ENCODE measurements around the gene NASP. TPM values are rescaled to one million over a fixed set of nuclear protein-coding genes. Genes with fewer than 3 reads are reported as not detected.

NASP gene
- total RNA-seq, 4 donors from 2014 or later = 45.8 to 98.3 (median 75.1) TPM

DNA sequence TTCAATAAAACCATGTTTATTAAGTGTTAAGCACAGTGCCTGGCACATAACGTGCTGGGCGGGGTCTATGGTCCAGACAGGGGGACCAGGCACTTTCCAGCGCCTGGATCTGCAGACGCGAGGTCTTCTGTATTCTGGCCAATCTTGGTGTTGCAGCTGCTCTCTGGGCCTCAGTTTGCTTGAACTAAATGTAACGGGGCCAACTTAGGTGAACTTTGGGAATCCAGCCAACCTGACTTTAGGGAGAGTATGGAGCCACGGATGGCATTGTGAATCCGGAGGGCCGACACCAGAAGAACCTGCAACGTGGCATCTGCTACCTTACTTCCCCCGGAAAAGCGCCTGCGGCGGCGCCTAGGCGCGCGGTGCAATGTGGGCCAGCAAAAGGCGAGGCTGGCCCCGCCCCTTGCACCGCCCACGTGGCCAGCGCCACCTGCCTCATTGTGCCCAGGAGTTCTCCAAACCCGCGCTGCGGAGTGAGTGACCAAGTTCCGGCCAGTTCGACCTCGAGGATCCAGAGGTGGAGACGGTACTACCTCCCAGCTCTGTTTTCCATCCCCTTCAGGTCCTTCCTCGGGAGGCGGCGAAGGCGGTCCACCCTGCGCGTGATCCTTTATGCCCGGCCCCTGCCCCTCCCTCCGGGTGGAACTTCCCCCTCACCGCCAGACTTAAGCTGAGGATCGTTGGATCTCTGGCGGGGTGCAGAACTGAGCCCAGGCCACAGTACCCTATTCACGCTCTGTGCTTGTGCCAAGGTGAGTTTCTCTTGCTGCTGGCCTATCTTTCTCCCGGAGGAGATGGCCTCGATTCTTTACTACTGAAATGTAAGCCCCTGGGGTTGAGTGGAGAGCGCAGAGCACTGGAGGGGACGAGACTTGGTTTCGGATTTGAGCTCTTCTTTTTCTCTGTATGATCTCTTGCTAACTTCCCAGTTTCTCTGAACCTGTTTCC lies 33.2 kb upstream of the NASP start, which contains the start of gene AKR1A1:
Gene AKR1A1, plus strand, starts transcription at position 426 of the 951 bp plus-strand sequence. CDS start 10,969 bp downstream, outside the sequence.
- Histone ChIP-seq H3K36me3 (no peaks in the 10 kb centered on the region), H3K9me3 (no peaks in the 10 kb centered on the region), H3K4me1 (peaks cover 18 to 26% of the 10 kb centered on the region in 2 donors), H3K4me3 (replicated peaks in 1 of 3) (peak within 1 kb of the TSS; percentile 52 to 64 (median 60)), H3K27me3 (no peaks in the 10 kb centered on the region), H3K27ac (peak within 1 kb of the TSS; percentile 80 to 92 (median 91))
- TF ChIP-seq POLR2A (IDR thresholded peaks at IDR 0.05) = peak in 1 of 2 donors; percentile 79
- TF ChIP-seq, protein P1, sequence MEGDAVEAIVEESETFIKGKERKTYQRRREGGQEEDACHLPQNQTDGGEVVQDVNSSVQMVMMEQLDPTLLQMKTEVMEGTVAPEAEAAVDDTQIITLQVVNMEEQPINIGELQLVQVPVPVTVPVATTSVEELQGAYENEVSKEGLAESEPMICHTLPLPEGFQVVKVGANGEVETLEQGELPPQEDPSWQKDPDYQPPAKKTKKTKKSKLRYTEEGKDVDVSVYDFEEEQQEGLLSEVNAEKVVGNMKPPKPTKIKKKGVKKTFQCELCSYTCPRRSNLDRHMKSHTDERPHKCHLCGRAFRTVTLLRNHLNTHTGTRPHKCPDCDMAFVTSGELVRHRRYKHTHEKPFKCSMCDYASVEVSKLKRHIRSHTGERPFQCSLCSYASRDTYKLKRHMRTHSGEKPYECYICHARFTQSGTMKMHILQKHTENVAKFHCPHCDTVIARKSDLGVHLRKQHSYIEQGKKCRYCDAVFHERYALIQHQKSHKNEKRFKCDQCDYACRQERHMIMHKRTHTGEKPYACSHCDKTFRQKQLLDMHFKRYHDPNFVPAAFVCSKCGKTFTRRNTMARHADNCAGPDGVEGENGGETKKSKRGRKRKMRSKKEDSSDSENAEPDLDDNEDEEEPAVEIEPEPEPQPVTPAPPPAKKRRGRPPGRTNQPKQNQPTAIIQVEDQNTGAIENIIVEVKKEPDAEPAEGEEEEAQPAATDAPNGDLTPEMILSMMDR (IDR thresholded peaks at IDR 0.05) = peak in 1 of 6 experiments; percentile 23
- peak; percentile 92 to 93 for DNase-seq
- intact Hi-C loops (cut with DNase I) = no loop called here
- 6 to 7% methylated on average over 16 to 22 of the region's 47 CpGs for WGBS, 2 donors

DNA sequence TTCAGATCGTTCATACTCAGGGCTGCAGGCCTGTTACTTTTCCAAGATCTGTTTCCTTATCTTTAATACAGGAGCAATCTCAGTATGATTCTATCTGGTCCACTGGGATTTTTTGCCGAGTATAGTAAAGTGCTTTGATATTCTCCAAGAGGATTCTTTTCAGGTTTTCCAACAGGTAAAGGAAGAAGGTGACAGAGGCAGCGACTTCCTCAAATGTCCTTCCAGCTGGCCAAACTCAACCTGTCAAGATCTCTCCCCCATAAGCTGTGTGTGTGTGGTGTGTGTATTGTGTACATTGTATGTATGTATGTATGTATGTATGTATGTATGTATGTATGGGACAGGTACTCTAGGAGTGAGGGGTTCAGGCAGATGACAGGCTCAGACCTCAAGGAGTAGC lies 32.2 kb upstream of the NASP start:
- Histone ChIP-seq H3K27ac (peak overlapping the region in 2 of 3 donors; percentile 91 to 92), H3K27me3 (no peaks in the 10 kb centered on the region), H3K36me3 (no peaks in the 10 kb centered on the region), H3K9me3 (no peaks in the 10 kb centered on the region), H3K4me3 (replicated peaks in 1 of 3) (peak overlapping the region in 1 of 3 donors; percentile 52), H3K4me1 (peaks cover 18 to 20% of the 10 kb centered on the region in 2 donors)
- 23 to 27% methylated on average over 3 of the region's 3 CpGs for WGBS, 2 donors
- no peak for TF ChIP-seq POLR2A (IDR thresholded peaks at IDR 0.05)
- TF ChIP-seq, protein P1 (IDR thresholded peaks at IDR 0.05) = no peak
- intact Hi-C loops (cut with DNase I) = no loop called here
- DNase-seq = no peak

DNA sequence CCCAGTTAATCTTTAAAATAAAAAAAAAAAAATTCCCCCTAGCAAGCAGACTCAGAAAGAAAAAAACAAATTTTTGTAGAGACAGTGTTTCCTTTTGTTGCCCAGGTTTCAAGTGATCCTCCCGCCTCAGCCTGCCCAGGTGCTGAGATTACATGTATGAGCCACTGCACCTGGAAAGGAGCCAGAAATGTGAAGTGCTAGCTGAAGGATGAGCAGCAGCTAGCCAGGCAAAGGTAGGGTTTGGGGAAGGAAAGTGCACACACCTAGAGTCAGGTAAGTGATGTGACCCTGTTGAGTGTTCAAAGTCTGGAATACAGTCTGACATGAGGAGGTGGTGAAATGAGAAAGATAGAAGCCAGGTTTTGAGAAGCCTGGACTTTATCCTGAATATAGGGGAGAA lies 31.5 kb upstream of the NASP start:
- H3K4me3 ChIP-seq (replicated peaks in 1 of 3) = no peak overlapping the region
- TF ChIP-seq, protein P1 (IDR thresholded peaks at IDR 0.05) = no peak
- TF ChIP-seq POLR2A (IDR thresholded peaks at IDR 0.05) = no peak
- H3K27me3 ChIP-seq = no peaks in the 10 kb centered on the region
- no peak overlapping the region for H3K27ac ChIP-seq
- DNase-seq = peak; percentile 90 to 94
- peaks cover 19 to 24% of the 10 kb centered on the region in 2 donors for H3K4me1 ChIP-seq
- intact Hi-C loops (cut with DNase I) = no loop called here
- no peaks in the 10 kb centered on the region for H3K36me3 ChIP-seq
- H3K9me3 ChIP-seq = no peaks in the 10 kb centered on the region
- 29 to 32% methylated on average over 1 of the region's 1 CpG for WGBS, 2 donors

DNA sequence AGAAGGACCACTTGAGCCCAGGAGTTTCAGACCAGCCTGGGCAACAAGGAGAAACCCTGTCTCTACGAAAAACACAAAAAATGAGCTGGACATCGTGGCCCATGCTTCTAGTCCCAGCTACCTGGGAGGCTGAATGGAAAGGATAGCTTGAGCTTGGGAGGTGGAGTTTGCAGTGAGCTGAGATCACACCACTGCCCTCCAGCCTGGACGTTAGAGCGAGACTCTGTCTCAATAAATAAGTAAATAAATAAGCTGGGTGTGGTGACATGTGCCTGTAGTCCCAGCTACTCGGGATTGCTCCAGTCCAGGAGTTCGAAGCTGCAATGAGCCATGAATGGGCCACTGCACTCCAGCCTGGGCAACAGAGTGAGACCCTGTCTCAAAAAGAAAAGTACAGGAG lies 29.6 kb upstream of the NASP start:
- intact Hi-C loops (cut with DNase I) = no loop called here
- no peaks in the 10 kb centered on the region for H3K27me3 ChIP-seq
- TF ChIP-seq POLR2A (IDR thresholded peaks at IDR 0.05) = no peak
- TF ChIP-seq, protein P1 (IDR thresholded peaks at IDR 0.05) = no peak
- H3K9me3 ChIP-seq = no peaks in the 10 kb centered on the region
- no peaks in the 10 kb centered on the region for H3K36me3 ChIP-seq
- DNase-seq = no peak
- no peak overlapping the region for H3K27ac ChIP-seq
- H3K4me1 ChIP-seq = peaks cover 23 to 26% of the 10 kb centered on the region in 2 donors
- no peak overlapping the region for H3K4me3 ChIP-seq (replicated peaks in 1 of 3)
- WGBS, 2 donors = 91% methylated on average over 6 of the region's 6 CpGs
